NT2/D1 (cell line): Measurements from ENCODE around the gene TCEAL9.

Source experiments
- SUZ12 ChIP-seq: IDR thresholded peaks from 2 replicates; pipeline ENCODE4 v1.6.1; 2011; ENCODE audit not compliant: insufficient read length, insufficient read depth; ENCODE audit errors: extremely low read depth
- ZNF274 ChIP-seq: IDR thresholded peaks from 2 replicates; pipeline ENCODE4 v1.6.1; 2011; ENCODE audit warnings: mild to moderate bottlenecking, low read depth, low read length

DNA sequence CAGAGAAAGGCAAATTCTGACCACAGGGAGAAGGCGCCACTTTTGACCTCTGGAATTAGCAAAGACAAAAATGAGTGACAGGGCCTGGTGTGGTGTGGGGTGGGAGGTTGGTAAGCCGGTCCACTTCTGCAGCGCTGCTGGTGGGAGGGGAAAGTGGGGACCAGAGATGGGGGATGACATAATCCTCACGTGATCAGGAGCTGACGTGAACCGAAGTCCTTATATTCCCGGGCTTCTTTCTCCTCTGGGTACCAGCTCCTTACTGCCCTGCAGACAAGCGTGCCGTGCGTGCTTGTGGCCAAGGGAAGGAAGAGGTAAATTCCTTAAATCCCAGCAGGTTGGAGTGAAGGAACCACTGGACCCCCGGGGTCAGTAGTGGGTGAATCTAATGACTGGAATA is 26.3 kb upstream of the TCEAL9 start, which contains the start of gene TCEAL7:
- TF ChIP-seq ZNF274 (no peak), SUZ12 (no peak)
